Measurements from ENCODE around the gene PRKAG2. TPM values are rescaled to one million over a fixed set of nuclear protein-coding genes. Genes with fewer than 3 reads are reported as not detected.
A peak's percentile ranks its signal among the peaks of the same experiment; 100 is the strongest.

Gene PRKAG2
- total RNA-seq, 3 donors from 2014 or later: 32.3 to 56.6 (median 34.4) TPM

- H3K9me3 ChIP-seq: no peaks in the 10 kb centered on the region
- H3K27ac ChIP-seq: no peak overlapping the region
- no peaks in the 10 kb centered on the region for H3K36me3 ChIP-seq
- intact Hi-C loops (cut with DNase I; ENCODE audit: low total_unique reads): no loop called here
- H3K4me3 ChIP-seq: no peak overlapping the region
- TF ChIP-seq POLR2A (IDR thresholded peaks at IDR 0.05) (no peak), CTCF (IDR thresholded peaks at IDR 0.05) (no peak), POLR2AphosphoS5 (IDR thresholded peaks at IDR 0.05) (no peak)
- H3K4me1 ChIP-seq: no peaks in the 10 kb centered on the region
- no peak for DNase-seq (ENCODE audit: low spot score in 2 of 2)
- no peaks in the 10 kb centered on the region for H3K27me3 ChIP-seq
Measured at GRCh38 chr7:151776876-151777494, 99.9 kb downstream of the PRKAG2 start.

- Histone ChIP-seq H3K9me3 (no peaks in the 10 kb centered on the region), H3K27me3 (no peaks in the 10 kb centered on the region), H3K36me3 (no peaks in the 10 kb centered on the region), H3K4me1 (no peaks in the 10 kb centered on the region), H3K4me3 (no peak overlapping the region), H3K27ac (no peak overlapping the region)
- no peak for TF ChIP-seq POLR2A (IDR thresholded peaks at IDR 0.05)
- TF ChIP-seq CTCF (IDR thresholded peaks at IDR 0.05): no peak
- TF ChIP-seq POLR2AphosphoS5 (IDR thresholded peaks at IDR 0.05): no peak
- no peak for DNase-seq (ENCODE audit: low spot score in 2 of 2)
- intact Hi-C loops (cut with DNase I; ENCODE audit: low total_unique reads): no loop called here
Measured at GRCh38 chr7:151776446-151776845, 100.5 kb downstream of the PRKAG2 start.

GRCh38 chr7:151775547-151776443, 101.1 kb downstream of the PRKAG2 start:
- no peak overlapping the region for H3K27ac ChIP-seq
- TF ChIP-seq POLR2A (IDR thresholded peaks at IDR 0.05): no peak
- H3K4me1 ChIP-seq: no peaks in the 10 kb centered on the region
- no peak for DNase-seq (ENCODE audit: low spot score in 2 of 2)
- intact Hi-C loops (cut with DNase I; ENCODE audit: low total_unique reads): no loop called here
- no peaks in the 10 kb centered on the region for H3K27me3 ChIP-seq
- H3K36me3 ChIP-seq: no peaks in the 10 kb centered on the region
- no peaks in the 10 kb centered on the region for H3K9me3 ChIP-seq
- no peak overlapping the region for H3K4me3 ChIP-seq

GRCh38 chr7:151774951-151775350, 102.0 kb downstream of the PRKAG2 start:
- H3K27ac ChIP-seq: no peak overlapping the region
- no peak overlapping the region for H3K4me3 ChIP-seq
- H3K36me3 ChIP-seq: no peaks in the 10 kb centered on the region
- intact Hi-C loops (cut with DNase I; ENCODE audit: low total_unique reads): no loop called here
- no peaks in the 10 kb centered on the region for H3K4me1 ChIP-seq
- no peak for TF ChIP-seq POLR2A (IDR thresholded peaks at IDR 0.05)
- TF ChIP-seq POLR2AphosphoS5 (IDR thresholded peaks at IDR 0.05): no peak
- TF ChIP-seq CTCF (IDR thresholded peaks at IDR 0.05): no peak
- H3K9me3 ChIP-seq: no peaks in the 10 kb centered on the region
- no peaks in the 10 kb centered on the region for H3K27me3 ChIP-seq
- DNase-seq (ENCODE audit: low spot score in 2 of 2): no peak

DNA sequence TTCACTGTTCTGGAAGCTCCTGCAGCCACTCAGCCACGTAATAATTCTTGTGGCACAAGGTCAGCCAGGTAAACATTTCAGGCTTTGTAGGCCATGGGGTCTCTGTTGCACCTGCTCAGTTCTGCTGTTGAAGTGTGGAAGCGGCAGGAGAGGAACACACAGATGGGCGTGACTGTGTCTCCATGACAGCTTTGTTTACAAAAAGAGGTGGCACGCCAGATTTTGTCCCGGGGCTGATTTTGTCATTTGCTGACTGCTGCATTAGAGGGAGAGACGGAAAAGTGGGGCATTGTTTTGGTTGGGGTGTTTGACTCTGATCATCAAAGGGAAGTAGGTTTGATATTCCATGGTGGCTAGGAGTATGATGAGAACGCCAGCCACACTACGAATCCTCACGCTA, 103.1 kb downstream of the PRKAG2 start:
- no peaks in the 10 kb centered on the region for H3K36me3 ChIP-seq
- peak in 1 of 2 donors; percentile 71 for DNase-seq (ENCODE audit: low spot score in 2 of 2)
- no peaks in the 10 kb centered on the region for H3K27me3 ChIP-seq
- no peak overlapping the region for H3K4me3 ChIP-seq
- no peaks in the 10 kb centered on the region for H3K4me1 ChIP-seq
- no peak overlapping the region for H3K27ac ChIP-seq
- H3K9me3 ChIP-seq: no peaks in the 10 kb centered on the region
- TF ChIP-seq CTCF (IDR thresholded peaks at IDR 0.05): no peak
- TF ChIP-seq POLR2A (IDR thresholded peaks at IDR 0.05): no peak
- TF ChIP-seq POLR2AphosphoS5 (IDR thresholded peaks at IDR 0.05): no peak
- intact Hi-C loops (cut with DNase I; ENCODE audit: low total_unique reads): no loop called here

Data from breast epithelium (tissue), 4 donors.